C1 segment of cervical spinal cord (tissue), 14 donors: ENCODE measurements around the gene SPOCK1.
A peak's percentile ranks its signal among the peaks of the same experiment; 100 is the strongest.

ENCODE experiments used
- DNase-seq, 14 donors: peaks; one replicate each; lab custom pipeline; 2025; lab: John Stamatoyannopoulos, UW

Gene SPOCK1

DNA sequence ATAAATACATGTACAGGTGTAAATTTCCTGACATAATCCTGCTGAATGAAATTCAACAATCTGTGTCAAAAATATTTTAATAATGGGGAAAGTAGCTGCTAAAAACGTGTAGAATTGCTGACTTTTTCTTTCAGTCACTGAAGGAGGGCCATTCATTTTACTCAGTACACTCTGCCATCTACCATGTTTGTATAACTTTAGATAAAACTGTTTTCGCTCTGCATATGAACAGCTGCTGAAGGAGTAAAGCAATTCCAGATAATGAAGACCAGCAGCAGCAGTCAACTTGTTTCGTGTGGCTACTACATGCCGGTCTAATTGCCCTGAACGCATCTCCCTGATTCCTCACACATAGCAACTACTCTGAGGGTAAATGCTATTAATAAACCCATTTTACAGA lies 380.5 kb downstream of the SPOCK1 start:
- DNase-seq = no peak

DNA sequence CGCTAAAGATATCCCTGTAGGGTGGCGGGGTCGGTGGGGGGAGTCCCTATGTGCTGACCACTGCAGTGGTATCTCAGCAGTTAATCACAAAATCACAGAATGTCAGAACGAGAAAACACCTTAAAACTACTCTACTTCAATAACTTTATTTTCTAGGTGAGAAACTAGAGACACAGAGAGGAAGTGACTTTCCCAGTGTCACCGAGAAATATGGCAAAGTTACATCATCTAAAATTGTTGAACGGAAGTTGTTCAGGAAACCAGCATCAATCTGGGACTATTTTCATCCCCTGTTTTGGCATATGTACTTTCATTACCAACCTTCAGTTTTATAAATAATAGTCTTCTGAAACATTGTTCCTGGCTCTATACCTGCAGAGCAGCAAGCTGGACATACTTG lies 384.0 kb downstream of the SPOCK1 start:
- no peak for DNase-seq

DNA sequence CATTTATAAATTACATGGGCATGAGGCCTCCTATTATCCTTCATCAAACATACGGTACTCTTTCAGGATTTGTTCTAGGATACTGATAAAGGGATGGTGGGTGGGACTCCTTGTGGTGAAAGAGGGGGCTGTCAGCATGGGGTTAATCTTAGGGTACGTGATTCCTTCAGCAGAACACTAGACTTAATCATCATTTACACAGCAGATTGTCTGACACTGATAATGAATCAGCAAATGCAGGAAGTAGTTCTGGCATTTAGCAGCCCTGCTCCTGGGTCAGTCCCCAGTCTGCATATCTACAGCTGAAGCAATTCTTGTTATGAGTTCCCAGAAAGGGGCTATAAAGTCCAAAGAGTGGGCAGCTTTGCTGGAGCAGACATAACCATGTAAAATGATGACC lies 384.6 kb downstream of the SPOCK1 start:
- no peak for DNase-seq

DNA sequence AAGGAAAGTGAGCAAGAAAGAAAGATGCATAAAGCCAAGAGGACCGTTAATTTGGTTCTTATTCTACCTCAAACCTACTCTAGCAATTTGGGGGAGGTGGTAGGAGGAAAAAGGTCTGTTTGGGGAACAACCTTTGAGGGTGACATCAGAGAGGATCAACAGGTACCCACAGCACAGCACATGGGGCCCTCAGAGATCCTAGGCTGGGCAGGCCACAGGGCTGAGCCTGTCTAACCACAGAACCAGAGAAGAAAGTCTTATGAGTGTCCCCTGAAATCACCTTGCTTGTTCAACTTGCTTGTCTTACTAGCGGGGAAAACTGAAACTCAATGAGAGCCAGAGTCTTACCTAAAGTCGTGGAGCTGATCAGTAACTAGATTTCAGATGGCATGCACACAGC lies 385.2 kb downstream of the SPOCK1 start:
- DNase-seq = no peak

DNA sequence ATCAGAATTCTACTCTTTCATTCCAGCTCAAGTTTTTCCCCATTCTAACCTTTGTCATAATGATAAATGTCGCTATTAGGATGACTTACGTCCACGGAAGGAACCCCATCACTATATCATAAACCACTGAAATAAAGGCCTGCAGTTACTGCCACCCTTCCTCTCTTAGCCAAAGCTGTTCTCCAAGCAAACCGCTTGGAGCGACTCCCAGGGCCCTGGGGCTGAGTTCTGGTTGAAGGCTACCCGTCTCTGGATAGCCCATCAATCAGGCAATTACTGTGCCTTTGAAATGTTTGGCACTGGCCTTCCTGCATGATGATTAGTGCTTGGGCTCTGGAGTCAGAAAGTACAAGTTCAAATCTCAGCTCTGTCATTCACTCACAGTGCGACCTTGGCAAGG lies 386.0 kb downstream of the SPOCK1 start:
- DNase-seq = no peak

DNA sequence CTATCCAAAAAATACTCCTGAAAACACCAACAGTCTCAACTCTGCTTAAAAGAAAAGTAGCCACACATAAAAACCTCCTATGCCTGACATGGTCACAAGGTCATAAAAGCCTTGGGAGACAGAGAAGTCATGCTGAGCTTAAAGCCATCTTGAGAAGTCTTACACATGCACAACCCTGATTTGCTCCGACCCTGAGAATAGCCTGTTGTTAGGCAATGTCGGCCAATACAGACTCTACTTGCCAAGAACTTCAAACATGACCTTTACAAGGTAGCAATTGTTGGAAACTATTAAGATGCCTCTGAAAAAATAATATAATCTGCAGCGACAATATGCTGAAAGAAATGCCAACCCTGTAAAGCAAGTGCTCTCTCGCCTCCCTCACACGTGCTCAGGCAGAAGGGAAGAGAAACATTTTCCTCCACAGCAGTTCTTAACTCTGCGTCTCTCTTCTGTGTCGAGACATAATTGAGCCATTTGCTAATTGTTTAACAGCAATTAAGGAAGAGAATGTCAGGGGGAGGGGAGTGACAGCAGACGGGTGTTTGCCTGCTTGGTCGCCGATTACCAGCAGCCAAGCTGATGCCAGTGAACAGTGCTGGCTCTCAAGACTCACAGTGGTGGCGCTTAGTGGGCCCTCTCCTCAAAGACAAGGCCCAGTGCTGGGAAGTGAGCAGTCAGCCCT lies 393.6 kb downstream of the SPOCK1 start:
- DNase-seq = peak in 1 of 14 donors; percentile 31

DNA sequence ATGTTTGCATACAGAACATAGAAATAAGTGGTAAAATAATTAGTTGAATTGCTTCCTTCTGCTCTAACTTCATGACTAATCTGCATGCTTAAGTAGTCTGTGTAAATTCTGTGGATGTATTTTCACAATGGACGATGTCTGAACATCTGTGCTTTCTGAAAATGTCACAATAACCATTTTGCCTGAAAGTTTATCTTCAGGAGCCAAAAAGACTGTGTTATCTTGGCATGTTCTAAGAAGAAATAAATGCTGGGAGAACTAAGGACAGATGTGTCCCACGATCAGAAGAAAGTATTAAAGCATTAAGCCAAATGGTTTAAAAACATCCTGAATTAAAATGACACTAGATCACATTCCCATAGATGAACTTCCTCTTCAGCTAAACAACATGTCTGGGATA lies 397.6 kb downstream of the SPOCK1 start:
- no peak for DNase-seq

DNA sequence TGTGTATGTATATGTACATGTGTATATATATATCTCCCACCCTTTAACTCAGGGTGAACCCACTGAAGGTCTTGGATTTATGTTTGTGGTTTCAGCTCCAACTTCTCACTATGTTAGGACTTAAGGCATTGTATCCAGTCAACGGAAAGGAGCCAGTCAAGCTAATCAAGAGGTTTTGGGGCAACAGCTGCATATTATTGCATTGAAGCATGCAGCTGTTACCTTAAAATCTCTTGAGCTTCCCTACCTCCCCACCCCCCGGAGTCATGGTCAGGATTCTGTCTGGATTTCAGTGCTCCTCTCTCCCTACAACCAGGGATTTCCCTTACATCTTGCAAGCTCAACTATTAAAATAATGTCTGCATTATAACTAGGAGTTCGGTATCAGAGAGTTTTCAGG lies 399.5 kb downstream of the SPOCK1 start:
- DNase-seq = no peak

DNA sequence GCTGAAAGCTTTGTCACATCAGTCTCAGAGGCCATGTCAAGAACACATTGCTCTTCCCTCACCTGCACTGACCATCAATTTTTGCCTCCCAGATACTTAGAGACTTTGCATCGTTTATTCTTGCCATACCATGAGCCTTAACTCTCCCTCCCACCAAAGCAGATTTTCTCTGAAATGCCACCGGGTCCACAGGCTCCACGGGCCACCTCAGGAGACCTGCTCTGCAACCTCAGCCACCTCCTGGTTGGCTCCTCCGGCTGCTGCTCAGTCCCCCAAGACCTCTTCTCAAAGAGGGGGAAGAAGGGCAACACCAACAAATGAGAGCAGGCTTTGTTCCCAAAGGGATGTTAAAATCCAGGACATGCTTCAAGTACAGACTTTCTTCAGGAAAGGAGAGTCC lies 400.5 kb downstream of the SPOCK1 start:
- DNase-seq = no peak

DNA sequence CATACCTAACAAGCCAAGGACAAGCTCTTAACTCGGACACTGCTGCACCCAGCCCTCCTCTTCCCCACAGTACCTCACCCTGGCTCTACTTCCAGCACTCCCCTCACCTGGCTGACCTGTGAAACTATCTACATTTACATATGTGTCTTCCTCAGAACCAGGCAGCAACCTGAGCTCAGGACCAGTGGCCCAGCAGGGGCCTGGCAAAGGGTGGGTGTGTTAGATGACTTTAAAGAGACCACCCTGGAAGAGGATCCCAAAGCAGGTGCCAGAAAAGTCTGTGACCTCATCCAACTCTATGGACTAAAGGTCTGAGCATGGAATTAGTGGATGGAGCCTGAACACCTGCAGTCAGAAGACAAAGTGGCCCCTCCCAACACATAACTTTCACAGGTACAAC lies 400.9 kb downstream of the SPOCK1 start:
- no peak for DNase-seq

DNA sequence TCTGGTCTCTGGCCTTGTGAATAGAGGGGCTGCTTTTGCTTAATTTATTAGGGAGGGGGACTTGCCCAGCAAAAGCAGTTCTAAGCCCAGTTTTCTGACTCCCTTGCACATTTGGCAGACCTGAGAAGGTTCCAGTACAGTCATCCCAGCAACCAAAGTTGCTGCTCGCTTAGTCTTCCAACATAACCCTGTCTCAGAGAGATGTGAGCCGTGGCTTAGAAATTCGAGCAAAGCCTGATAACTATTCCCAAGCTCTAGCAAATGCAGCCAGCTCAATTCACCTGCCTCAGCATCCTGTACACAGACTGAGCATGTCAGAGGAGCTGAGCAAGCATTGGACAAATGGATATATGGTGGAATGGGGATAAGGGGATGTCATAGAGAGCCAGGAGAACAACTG lies 401.9 kb downstream of the SPOCK1 start:
- DNase-seq = peak in 1 of 14 donors; percentile 13

DNA sequence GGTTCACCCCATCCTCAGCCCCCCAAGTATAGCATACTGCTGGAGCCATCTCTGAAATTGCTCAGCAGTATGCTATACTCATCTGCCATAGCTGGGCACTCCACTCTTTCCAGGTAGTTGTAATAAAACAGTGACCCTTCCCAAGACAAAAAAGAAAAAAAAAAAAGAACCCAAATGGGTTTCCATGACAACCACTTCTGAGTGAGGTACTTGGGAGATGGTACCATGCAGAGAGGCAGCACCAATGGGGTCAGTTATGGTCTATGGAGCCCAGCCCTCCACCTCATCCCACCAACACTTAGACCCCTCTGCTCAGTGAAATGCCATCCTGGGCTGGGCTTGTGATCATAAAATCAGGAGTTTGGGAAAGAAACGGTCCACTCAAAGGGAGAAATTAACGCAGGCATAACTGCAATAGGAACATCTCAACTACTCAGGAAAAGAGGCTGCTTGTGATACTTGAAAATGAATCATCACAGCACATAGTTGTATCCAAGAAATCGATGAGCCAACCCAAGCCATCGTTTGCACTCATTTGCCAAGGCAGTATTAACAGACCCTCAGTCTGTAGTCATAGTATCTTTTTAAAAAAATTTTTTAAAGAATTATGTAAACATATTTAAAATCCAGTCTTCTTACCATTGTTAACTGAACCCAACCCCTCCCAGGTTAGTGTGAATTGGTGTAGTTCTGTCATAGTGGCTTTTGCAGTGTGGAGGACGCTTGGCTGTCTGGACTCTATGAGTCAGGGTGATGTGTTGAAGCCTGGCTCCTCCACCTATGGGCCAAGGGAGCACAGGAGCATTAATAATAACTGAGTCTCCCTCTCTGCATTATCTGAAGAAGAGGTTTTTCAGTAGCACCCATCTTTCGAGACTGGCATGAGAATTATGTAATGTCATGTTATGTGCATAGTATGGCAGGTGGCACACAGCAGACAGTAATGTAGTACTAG lies 402.7 kb downstream of the SPOCK1 start:
- DNase-seq = no peak

DNA sequence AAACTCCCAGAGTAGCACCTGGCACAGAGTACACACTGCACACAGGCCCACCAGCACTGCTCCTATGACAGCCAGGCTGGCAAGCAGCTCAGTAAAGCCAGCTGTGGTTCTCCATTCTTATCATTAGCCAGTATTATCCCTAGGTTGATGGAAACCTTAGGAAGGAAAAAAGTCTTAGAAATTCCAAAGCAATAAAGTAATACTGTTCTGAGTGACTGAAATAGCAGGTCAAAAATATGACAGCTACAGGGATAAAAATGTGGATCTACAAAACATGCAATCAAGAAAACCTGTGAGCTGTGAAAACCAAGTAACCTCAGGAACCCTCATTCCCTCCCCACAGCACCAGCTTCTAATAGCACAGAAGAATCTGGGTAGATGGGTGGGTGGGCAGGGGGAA lies 403.5 kb downstream of the SPOCK1 start:
- no peak for DNase-seq

DNA sequence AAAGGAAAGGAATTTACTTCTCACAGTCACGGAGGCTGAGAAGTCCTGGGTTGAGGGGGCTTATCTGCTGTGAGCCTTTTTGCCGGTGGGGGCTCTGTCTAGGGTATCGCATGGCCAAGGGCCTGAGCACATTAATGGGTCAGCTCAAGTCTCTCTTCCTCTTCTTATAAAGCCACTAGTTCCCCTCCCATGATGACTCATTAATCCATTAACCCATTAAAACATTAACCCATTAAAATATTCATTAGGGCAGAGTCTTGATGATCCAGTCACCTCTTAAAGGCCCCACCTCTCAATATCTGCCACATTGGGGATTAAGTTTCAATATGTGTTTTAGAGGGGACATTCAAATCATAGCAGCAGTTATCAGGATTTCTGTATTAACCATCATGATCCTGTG lies 406.3 kb downstream of the SPOCK1 start:
- DNase-seq = no peak

DNA sequence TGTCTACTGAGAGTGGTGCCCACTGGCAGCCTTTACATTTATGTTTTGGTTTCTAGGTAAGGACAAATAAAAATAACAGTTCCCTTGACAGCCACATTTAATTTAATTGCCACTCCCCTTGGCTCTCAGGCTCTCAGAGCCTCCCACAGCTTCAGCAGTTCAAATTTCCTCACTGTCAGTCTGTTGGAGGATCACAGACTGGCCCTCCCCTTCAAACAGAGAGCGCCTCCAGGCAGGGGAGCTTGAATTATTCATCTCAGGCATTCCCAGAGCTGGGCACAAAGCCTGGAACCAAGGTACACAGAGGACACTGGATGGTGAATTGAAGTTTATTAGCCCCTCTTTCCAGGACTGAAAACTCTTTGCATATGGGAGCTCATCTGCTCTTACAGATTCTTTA lies 407.7 kb downstream of the SPOCK1 start:
- peak in 6 of 14 donors; percentile 9 to 44 (median 20) for DNase-seq

DNA sequence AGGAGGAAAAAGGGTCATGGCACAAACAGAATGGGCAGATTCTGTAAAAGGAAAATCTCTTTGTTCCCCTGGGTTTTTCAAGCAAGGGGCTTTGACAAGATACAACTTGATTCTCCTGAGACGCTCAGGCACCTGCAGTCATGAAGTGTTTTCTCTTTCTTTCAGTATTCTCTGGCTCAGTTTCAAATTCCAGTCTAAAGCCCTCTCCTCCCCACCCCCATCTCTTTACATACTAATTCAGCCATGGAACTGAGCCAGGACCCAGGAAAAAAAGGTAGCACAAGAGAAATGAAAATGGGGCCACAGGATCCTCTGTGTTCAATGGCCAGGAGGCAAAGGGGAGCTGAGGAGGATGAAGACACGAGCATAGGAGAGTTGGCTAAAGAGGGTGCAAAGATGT lies 408.4 kb downstream of the SPOCK1 start:
- DNase-seq = no peak

DNA sequence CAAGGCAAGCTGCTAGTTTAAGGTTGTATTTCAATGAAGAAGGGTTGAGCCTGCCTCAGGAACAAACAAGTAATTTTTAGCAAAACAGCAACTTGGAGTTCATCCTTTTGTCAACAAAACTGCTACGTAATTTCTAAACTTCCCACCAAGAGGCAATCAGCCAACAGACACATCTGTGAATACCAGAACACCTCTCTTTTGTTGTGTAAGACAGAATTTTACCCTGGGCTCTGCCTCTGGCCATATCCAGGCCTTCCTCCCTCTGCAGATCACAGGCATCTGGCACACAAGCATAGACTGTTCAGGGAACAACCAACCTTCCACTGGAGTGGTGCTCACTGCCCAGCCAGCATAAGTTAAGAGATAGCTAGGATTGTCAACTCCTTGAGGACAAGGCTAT lies 409.0 kb downstream of the SPOCK1 start:
- DNase-seq = no peak

DNA sequence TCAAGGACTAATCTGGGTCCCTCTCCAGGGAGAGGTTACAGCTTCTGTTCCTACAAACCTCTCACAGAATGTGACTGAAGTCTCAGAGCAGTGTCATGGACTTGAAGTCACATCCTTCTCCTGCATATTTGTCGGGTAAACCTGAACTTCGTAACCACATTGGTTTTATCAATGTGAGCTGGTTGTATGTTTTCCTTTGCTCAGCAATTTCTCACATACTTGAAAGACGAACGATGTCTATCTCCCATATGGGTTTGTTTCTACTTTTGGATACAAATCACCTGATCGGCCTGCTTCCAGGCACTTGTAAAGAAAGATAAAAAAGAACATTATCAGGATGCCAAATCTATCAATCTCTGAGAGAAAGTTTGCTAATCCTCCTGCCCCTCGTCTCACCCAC lies 411.0 kb downstream of the SPOCK1 start:
- no peak for DNase-seq

DNA sequence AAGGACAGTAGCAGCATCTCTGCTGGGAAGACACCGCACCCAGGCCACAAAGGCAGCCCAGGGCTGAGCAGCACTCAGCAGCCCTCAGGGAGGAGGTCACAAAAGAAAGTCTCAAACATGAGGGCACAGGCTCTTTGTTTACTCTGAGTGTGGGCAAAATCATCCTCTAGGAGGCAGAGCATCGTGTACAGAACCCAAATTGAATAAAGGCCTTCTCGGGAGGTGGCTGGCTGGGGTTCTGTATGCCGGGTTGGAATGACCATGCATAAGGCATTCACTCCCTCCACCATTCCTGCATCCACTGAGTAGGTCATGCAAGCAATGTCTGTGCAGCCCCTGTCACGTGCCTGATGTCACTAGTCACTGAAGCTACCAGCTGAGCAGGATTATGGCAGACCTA lies 412.8 kb downstream of the SPOCK1 start:
- no peak for DNase-seq

DNA sequence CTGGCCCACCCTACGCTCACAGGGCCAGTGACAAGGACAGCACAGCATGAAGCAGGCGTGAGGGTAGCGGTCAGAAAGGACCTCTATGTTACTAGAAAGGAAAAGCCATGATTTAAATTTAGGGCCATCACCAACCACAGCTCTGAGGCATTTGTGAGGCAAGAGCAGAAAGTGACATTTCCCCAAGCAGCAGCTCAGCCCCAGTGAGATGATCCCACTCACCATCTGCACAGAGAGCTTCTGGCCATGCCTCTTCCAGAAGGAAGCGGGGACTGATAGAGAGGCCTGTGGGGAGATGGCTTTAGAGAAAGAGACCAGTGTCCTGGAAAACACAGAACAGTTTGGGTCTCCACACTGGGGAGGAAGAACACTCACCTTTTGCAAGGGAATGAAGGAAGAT lies 413.9 kb downstream of the SPOCK1 start:
- peak in 1 of 14 donors; percentile 15 for DNase-seq

DNA sequence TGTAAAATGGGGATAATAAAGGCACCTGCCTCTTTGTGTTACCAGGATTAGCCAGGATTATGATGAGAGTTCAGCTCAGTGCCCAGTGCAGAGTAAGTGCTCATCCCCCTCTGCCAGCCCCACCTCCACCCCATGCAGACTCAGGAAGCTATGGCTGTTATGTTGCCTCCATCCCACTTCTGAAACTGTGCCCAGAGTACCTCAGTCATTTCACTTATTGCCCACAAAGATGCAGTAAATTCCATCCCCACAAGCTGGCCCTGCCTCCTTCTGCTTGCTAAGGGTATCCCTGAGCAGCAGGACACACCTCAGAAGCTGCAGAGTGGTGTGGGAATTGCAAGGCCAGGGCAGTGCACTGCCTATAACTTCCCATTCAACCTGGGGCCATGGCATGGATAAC lies 415.1 kb downstream of the SPOCK1 start:
- no peak for DNase-seq

DNA sequence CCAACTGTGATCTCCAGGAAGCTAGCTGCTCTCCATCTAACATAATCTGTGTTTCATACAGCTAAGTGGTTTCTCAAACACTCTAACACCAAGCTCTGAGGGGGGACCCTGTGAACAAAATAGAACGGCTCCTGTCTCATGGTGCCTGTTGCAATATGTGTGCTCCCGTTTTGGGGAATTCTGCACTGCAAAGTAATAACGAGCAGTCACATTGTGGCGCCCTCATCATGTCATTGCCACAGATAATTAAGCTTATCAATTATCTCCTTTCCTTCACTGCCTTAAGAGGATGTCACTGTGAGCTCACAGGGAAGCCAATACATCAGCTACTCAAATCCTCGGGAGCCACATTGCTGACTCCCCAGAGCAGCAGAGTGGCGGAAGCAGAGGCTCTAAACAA lies 416.2 kb downstream of the SPOCK1 start:
- DNase-seq = no peak

DNA sequence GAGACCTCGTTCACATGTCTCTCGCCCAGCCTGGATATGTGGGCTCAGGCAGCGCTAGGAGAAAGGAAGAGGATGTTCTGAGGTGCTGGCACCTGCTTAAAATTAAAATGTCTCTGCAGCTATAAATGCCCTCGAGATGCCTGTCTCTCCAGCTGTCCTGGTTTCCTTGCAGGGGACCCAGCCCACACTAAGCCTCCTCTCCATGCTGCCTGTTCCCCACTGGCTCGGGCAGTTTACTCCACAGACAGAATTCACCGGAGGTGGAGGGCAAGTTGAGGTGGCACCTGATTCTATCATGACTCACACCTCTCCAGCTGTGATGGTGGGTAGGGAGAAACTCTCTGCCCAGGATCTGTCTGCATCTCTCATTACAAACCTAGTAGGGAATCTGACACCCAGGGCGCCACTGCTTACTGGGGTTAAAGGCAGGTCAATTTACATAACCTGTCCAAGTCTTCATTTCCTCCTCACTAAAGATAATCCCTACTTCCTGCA lies 420.9 kb downstream of the SPOCK1 start:
- no peak for DNase-seq
